Measurements from ENCODE around the gene SETDB1. TPM values are rescaled to one million over a fixed set of nuclear protein-coding genes. Genes with fewer than 3 reads are reported as not detected.

SETDB1 gene
- polyA plus RNA-seq, 6 donors from 2014 or later, result 16.5 to 30.5 (median 22.6) TPM

DNA sequence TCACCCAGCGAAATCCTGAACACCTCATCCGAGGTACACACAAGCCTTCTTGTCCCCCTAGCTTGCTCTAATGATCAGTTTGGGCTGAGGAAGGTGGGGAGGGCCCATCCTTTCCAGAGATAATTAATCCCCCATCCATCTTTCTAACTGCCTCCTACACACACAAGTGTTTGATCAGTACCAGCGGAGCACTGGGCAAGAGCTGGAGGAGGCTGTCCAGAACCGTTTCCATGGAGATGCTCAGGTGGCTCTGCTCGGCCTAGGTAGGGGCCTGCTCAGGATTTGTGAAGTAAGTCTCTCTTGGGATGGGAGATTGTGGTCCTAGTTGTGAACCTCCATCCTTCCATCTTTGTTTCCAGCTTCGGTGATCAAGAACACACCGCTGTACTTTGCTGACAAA lies 61.8 kb downstream of the SETDB1 start:
- Mint-ChIP-seq H3K4me1 (peaks cover 0 to 4% (median 0%) of the 10 kb centered on the region in 3 donors), H3K36me3 (no peaks in the 10 kb centered on the region), H3K27me3 (peaks cover 0 to 8% (median 0%) of the 10 kb centered on the region in 3 donors), H3K4me3 (no peak overlapping the region), H3K27ac (no peak overlapping the region), H3K9me3 (no peaks in the 10 kb centered on the region)
- no peak for DNase-seq
- no peak for ATAC-seq (ENCODE audit: low read depth in 2 of 2)

DNA sequence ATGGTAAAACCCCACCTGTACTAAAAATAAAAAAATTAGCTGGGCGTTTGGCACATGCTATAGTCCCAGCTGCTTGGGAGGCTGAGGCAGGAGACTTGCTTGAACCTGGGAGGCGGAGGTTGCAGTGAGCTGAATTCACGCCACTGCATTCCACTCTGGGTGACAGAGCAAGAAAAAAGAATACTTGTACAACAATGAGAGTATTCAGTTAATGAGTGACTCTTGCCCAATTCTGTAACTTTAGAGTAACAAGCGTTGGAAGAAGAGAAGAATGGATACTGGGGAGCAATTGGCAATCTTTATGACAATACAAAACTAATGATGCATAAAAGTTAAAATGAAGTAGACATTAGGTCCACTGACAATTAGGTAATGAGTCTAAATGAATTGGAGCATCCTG lies 66.5 kb downstream of the SETDB1 start:
- no peak overlapping the region for H3K27ac Mint-ChIP-seq
- peaks cover 0 to 8% of the 10 kb centered on the region in 2 donors for H3K36me3 Mint-ChIP-seq
- DNase-seq (no peak), ATAC-seq (ENCODE audit: low read depth in 2 of 2) (no peak)
- no peaks in the 10 kb centered on the region for H3K27me3 Mint-ChIP-seq
- no peaks in the 10 kb centered on the region for H3K9me3 Mint-ChIP-seq
- H3K4me1 Mint-ChIP-seq, result no peaks in the 10 kb centered on the region
- no peak overlapping the region for H3K4me3 Mint-ChIP-seq

DNA sequence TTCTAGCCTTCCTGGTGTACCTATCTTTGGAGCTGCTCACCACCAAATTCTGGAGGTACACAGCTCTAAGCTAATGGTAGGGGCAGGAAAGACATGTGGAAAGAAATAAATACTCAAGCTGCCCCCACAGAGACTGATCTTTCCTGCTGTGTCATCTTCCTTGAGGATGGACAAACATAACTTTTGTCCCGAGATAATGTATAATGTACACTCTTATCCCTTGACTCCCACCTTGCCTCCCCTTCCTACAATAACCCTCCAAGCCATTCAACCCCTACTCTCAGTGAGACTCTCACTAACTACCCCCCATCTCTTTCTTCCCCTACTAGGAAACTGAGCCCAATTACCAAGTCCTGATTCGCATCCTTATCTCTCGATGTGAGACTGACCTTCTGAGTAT lies 68.1 kb downstream of the SETDB1 start:
- Mint-ChIP-seq H3K36me3 (peaks cover 4 to 8% of the 10 kb centered on the region in 2 donors), H3K4me1 (no peaks in the 10 kb centered on the region), H3K27me3 (no peaks in the 10 kb centered on the region), H3K9me3 (no peaks in the 10 kb centered on the region), H3K4me3 (no peak overlapping the region), H3K27ac (peak overlapping the region in 1 of 6 donors; percentile 60)
- ATAC-seq (ENCODE audit: low read depth in 2 of 2), result no peak
- no peak for DNase-seq

GRCh38 chr1:150995460-150995859 lies 69.3 kb downstream of the SETDB1 start:
- Mint-ChIP-seq H3K9me3 (no peaks in the 10 kb centered on the region), H3K4me3 (no peak overlapping the region), H3K4me1 (no peaks in the 10 kb centered on the region), H3K27ac (peak overlapping the region in 2 of 6 donors; percentile 28 to 72), H3K27me3 (no peaks in the 10 kb centered on the region), H3K36me3 (peaks cover 4 to 8% of the 10 kb centered on the region in 2 donors)
- ATAC-seq (ENCODE audit: low read depth in 2 of 2) (no peak), DNase-seq (no peak)

DNA sequence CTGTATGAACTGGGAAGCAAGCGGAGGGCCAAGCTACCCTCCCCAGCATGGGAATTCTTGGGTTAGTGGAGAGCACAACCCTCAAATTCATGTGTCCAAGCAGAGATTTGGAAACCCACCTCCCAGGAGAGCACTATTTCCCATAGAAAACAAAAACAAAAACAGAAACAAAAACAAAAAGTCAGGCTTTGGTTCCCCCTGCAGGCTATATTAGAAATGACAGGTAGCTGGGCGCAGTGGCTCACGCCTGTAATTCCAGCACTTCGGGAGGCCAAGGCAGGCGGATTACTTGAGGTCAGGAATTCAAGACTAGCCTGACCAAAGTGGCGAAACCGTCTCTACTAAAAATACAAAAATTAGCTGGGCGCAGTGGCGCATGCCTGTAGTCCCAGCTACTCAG lies 69.7 kb downstream of the SETDB1 start:
- H3K27ac Mint-ChIP-seq, result peak overlapping the region in 2 of 6 donors; percentile 28
- H3K4me3 Mint-ChIP-seq, result peak overlapping the region in 2 of 8 donors; percentile 25 to 42
- no peaks in the 10 kb centered on the region for H3K4me1 Mint-ChIP-seq
- no peaks in the 10 kb centered on the region for H3K9me3 Mint-ChIP-seq
- peaks cover 4 to 8% of the 10 kb centered on the region in 2 donors for H3K36me3 Mint-ChIP-seq
- no peaks in the 10 kb centered on the region for H3K27me3 Mint-ChIP-seq
- ATAC-seq (ENCODE audit: low read depth in 2 of 2), result peak in 1 of 2 donors; percentile 33
- peak; percentile 29 for DNase-seq

DNA sequence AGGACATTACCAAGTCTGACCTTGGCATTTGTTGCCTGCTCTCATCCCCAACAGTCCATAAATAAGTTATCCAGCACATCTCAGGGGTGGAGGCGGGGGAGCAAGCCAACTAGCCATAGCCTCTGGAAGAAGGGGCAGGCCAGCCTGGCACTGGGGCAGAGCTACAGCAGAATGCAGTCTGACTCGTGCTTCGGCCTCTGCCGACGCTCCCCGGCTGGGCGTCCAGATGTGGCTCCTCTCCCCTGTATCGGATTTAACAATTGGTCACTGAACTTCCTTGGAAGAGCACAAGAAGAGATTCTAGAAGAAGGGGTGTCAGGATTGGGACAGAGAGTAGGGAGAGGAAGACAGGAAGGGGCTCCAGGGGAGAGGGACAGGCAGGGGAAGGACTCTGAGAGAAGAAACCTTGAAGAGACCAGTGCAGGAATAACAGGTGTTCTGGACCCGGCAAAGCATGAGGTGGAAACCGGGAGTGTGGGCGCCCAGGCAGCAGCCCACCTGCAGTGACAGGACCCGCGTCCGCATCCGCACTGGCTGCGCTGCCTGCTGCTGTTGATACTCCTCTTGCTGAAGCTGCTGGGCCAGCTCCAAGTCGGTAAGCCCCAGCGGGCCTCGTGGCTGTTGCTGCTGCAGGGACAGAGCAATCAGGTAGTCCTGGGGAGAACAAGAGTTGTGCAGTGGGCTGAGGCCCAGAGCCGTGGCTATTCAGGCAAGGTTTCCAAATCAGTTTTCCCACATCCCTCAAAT lies 71.1 kb downstream of the SETDB1 start:
- Mint-ChIP-seq H3K9me3 (no peaks in the 10 kb centered on the region), H3K36me3 (peaks cover 4 to 16% of the 10 kb centered on the region in 2 donors), H3K27ac (no peak overlapping the region), H3K4me3 (no peak overlapping the region), H3K4me1 (peaks cover 0 to 10% (median 6%) of the 10 kb centered on the region in 3 donors), H3K27me3 (no peaks in the 10 kb centered on the region)
- no peak for ATAC-seq (ENCODE audit: low read depth in 2 of 2)
- no peak for DNase-seq

DNA sequence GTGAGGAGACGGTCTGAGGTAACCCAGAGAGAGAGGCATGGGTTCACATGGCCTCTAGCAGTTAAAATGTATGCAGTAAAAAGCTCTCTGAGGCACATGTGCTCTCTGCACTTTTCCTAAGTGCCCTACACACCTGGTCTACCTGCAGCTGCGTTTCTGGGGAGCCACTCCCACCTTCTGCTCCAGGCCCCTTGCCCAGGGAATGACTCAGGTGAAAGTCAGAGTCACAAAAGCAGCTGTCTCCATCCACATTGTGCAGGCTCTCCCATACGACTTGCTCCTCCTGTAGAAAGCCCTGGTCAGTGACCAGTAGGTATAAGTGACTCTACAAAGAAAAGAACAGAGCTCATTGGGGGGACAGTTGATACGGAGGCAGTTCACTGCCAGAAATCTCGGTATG lies 71.8 kb downstream of the SETDB1 start:
- H3K9me3 Mint-ChIP-seq, result no peaks in the 10 kb centered on the region
- H3K27me3 Mint-ChIP-seq, result no peaks in the 10 kb centered on the region
- H3K4me1 Mint-ChIP-seq, result peaks cover 4 to 15% (median 10%) of the 10 kb centered on the region in 3 donors
- no peak overlapping the region for H3K4me3 Mint-ChIP-seq
- H3K27ac Mint-ChIP-seq, result no peak overlapping the region
- DNase-seq (no peak), ATAC-seq (ENCODE audit: low read depth in 2 of 2) (no peak)
- peaks cover 4 to 16% of the 10 kb centered on the region in 2 donors for H3K36me3 Mint-ChIP-seq

GRCh38 chr1:150999051-150999674 lies 73.0 kb downstream of the SETDB1 start:
- Mint-ChIP-seq H3K27ac (no peak overlapping the region), H3K4me1 (peaks cover 13 to 23% (median 16%) of the 10 kb centered on the region in 3 donors), H3K36me3 (peaks cover 4 to 16% of the 10 kb centered on the region in 2 donors), H3K4me3 (no peak overlapping the region), H3K9me3 (no peaks in the 10 kb centered on the region), H3K27me3 (no peaks in the 10 kb centered on the region)
- DNase-seq (no peak), ATAC-seq (ENCODE audit: low read depth in 2 of 2) (no peak)

GRCh38 chr1:150999926-151000325 lies 73.8 kb downstream of the SETDB1 start:
- DNase-seq, result no peak
- Mint-ChIP-seq H3K9me3 (no peaks in the 10 kb centered on the region), H3K4me1 (peaks cover 13 to 24% (median 20%) of the 10 kb centered on the region in 3 donors), H3K27me3 (no peaks in the 10 kb centered on the region), H3K36me3 (peaks cover 4 to 16% of the 10 kb centered on the region in 2 donors), H3K4me3 (no peak overlapping the region), H3K27ac (no peak overlapping the region)
- no peak for ATAC-seq (ENCODE audit: low read depth in 2 of 2)

DNA sequence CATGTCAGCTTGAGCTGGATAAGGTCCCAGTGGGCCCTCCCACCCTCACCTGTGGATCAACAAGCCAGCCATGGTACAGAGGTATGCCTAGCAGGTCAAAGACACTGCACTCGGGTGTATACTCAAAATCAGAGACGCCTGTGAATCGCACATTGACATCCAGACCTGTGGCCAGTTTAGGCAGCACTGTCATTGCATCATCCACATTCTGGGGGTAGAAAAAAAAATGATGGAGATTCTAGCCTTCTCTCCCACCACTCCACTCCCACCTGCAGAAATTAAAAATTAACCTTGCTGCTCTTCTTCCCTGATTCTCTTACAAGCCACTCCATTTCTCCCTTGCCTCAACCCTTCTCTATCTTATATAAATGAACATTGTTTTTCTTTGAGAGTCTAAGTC lies 74.2 kb downstream of the SETDB1 start:
- DNase-seq (no peak), ATAC-seq (ENCODE audit: low read depth in 2 of 2) (no peak)
- Mint-ChIP-seq H3K4me1 (peaks cover 16 to 29% (median 25%) of the 10 kb centered on the region in 3 donors), H3K36me3 (peaks cover 4 to 16% of the 10 kb centered on the region in 2 donors), H3K27me3 (no peaks in the 10 kb centered on the region), H3K9me3 (no peaks in the 10 kb centered on the region), H3K27ac (no peak overlapping the region), H3K4me3 (no peak overlapping the region)

DNA sequence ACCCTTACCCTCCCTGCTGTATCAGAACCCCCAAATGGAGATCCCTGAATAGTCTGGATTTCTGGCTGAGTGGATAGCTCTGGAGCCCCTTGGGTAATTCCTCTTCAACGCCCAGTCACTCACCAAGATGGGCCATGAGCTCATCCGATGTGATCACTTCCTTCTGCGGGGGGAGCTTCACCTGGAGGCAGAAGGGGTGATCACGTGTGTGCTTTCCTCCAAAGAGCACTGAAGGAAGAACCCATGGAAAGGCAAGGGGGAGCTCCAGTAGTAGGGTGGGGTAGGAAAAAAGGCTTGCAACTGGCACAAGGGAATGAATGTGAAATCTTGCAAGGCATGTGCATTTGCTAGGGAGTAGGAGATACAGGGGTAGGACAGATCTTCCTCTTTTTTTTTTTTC lies 75.4 kb downstream of the SETDB1 start:
- H3K27ac Mint-ChIP-seq, result peak overlapping the region in 1 of 6 donors; percentile 75
- peaks cover 28 to 41% (median 37%) of the 10 kb centered on the region in 3 donors for H3K4me1 Mint-ChIP-seq
- H3K9me3 Mint-ChIP-seq, result no peaks in the 10 kb centered on the region
- DNase-seq (no peak), ATAC-seq (ENCODE audit: low read depth in 2 of 2) (no peak)
- H3K27me3 Mint-ChIP-seq, result no peaks in the 10 kb centered on the region
- peaks cover 4 to 16% of the 10 kb centered on the region in 2 donors for H3K36me3 Mint-ChIP-seq
- H3K4me3 Mint-ChIP-seq, result no peak overlapping the region

DNA sequence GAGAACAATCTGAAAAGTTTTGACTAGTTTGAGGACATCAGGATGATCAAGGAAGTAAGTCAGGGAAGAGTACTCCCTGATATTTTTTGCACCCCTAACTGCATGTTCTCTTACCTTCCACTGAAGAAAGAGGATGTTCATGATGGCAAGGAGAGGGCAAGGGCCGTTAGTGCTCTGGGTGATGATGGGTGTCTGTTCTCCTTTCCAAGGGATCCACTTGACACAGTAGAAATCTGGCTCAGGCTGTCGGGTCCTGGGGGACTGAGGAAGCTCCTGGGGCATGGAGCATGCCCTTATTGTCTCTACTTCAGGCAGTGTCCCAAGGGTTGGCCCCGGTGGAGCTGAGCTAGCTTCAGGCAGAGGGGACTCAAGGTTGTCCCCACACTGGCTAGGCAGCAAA lies 75.9 kb downstream of the SETDB1 start:
- Mint-ChIP-seq H3K27me3 (no peaks in the 10 kb centered on the region), H3K4me3 (no peak overlapping the region), H3K4me1 (peaks cover 32 to 46% (median 41%) of the 10 kb centered on the region in 3 donors), H3K36me3 (peaks cover 4 to 14% of the 10 kb centered on the region in 2 donors), H3K9me3 (no peaks in the 10 kb centered on the region), H3K27ac (peak overlapping the region in 1 of 6 donors; percentile 75)
- no peak for ATAC-seq (ENCODE audit: low read depth in 2 of 2)
- DNase-seq, result no peak

GRCh38 chr1:151002611-151003010 lies 76.4 kb downstream of the SETDB1 start:
- ATAC-seq (ENCODE audit: low read depth in 2 of 2) (no peak), DNase-seq (no peak)
- Mint-ChIP-seq H3K27me3 (no peaks in the 10 kb centered on the region), H3K9me3 (no peaks in the 10 kb centered on the region), H3K36me3 (peaks cover 4 to 8% of the 10 kb centered on the region in 2 donors), H3K27ac (peak overlapping the region in 3 of 6 donors; percentile 48 to 75 (median 57)), H3K4me3 (peak overlapping the region in 6 of 8 donors; percentile 3 to 61 (median 25)), H3K4me1 (peaks cover 37 to 51% (median 47%) of the 10 kb centered on the region in 3 donors)

GRCh38 chr1:151003180-151003579 lies 77.0 kb downstream of the SETDB1 start:
- Mint-ChIP-seq H3K4me1 (peaks cover 41 to 57% (median 53%) of the 10 kb centered on the region in 3 donors), H3K27me3 (no peaks in the 10 kb centered on the region), H3K27ac (peak overlapping the region in 3 of 6 donors; percentile 26 to 75 (median 50)), H3K4me3 (peak overlapping the region in 4 of 8 donors; percentile 3 to 31 (median 20)), H3K36me3 (peaks cover 4 to 8% of the 10 kb centered on the region in 2 donors), H3K9me3 (no peaks in the 10 kb centered on the region)
- no peak for ATAC-seq (ENCODE audit: low read depth in 2 of 2)
- no peak for DNase-seq
